Hepatocyte (in vitro differentiated cells): Measurements from ENCODE around the gene CYSRT1. TPM values are rescaled to one million over a fixed set of nuclear protein-coding genes. Genes with fewer than 3 reads are reported as not detected.
"Not testable (repeated sequence)": the region's sequence is repeated elsewhere in the genome, so short reads cannot be mapped to it uniquely, and the experiment has no call there.

Experiments used
- DNase-seq: peaks from one replicate; pipeline ENCODE4 v3.0.0-alpha.2; 2016; ENCODE audit warnings: low spot score
- H2AFZ ChIP-seq: fragments of 200-600 bp; sonication (generic); 2 replicates; pipeline ENCODE4 v1.6.0; 2016; ENCODE audit warnings: antibody characterized with exemption, mild to moderate bottlenecking
- H3K27ac ChIP-seq: fragments of 200-600 bp; sonication (generic); 2 replicates; pipeline ENCODE4 v1.5.1; 2016; ENCODE audit warnings: mild to moderate bottlenecking
- H3K27me3 ChIP-seq: fragments of 200-600 bp; sonication (generic); 2 replicates; pipeline ENCODE4 v1.6.1; 2016
- H3K36me3 ChIP-seq: fragments of 200-600 bp; sonication (generic); replicated peaks from 2 replicates; pipeline ENCODE4 v1.5.1; 2016; ENCODE audit warnings: low read depth; ENCODE audit not compliant: insufficient read depth
- H3K4me1 ChIP-seq: fragments of 200-600 bp; sonication (generic); 2 replicates; pipeline ENCODE4 v1.5.1; 2016; ENCODE audit warnings: mild to moderate bottlenecking, moderate library complexity; ENCODE audit not compliant: insufficient read depth
- H3K4me2 ChIP-seq: fragments of 200-600 bp; sonication (generic); 2 replicates; pipeline ENCODE4 v1.6.0; 2016
- H3K4me3 ChIP-seq: fragments of 200-600 bp; sonication (generic); 2 replicates; pipeline ENCODE4 v1.5.1; 2016; ENCODE audit warnings: mild to moderate bottlenecking
- H3K79me2 ChIP-seq: fragments of 200-600 bp; sonication (generic); 2 replicates; pipeline ENCODE4 v1.6.0; 2017; ENCODE audit warnings: mild to moderate bottlenecking
- H3K9me2 ChIP-seq: fragments of 200-600 bp; sonication (generic); replicated peaks from 2 replicates; pipeline ENCODE4 v1.6.0; 2017; ENCODE audit warnings: mild to moderate bottlenecking; ENCODE audit not compliant: insufficient read depth
- H3K9me3 ChIP-seq: fragments of 200-600 bp; sonication (generic); 2 replicates; pipeline ENCODE4 v1.5.1; 2016; ENCODE audit warnings: low read depth, mild to moderate bottlenecking
- H4K20me1 ChIP-seq: fragments of 200-600 bp; sonication (generic); 2 replicates; pipeline ENCODE4 v1.6.0; 2016; ENCODE audit warnings: mild to moderate bottlenecking; ENCODE audit not compliant: insufficient read depth, poor library complexity, severe bottlenecking
- EZH2 ChIP-seq: fragments of 200-600 bp; sonication (generic); IDR thresholded peaks from 2 replicates; pipeline ENCODE4 v1.6.1; 2016; ENCODE audit warnings: antibody characterized with exemption, mild to moderate bottlenecking, borderline replicate concordance
- EZH2phosphoT487 ChIP-seq: fragments of 200-600 bp; sonication (generic); IDR thresholded peaks from one replicate; pipeline ENCODE4 v1.6.1; 2018; ENCODE audit warnings: antibody characterized with exemption, mild to moderate bottlenecking, low read depth, moderate library complexity; ENCODE audit not compliant: unreplicated experiment, severe bottlenecking
- WGBS: methylation state at CpG from one replicate; pipeline ENCODE4 v1.1.6; 2016; ENCODE audit warnings: low lambda C conversion rate; ENCODE audit errors: missing lambda C conversion rate; 5-methylcytosine and 5-hydroxymethylcytosine counted together
- polyA plus RNA-seq: library from polyadenylated mRNA; unstranded; fragments of >200 nt; fragmentation: Nextera tagmentation; extraction: Ambion mirVana; gene quantifications from 2 replicates; pipeline ENCODE4 v1.2.1, GENCODE V29; 2016
- total RNA-seq: library from RNA; depleted of rRNA; stranded (reverse); fragments of >200 nt; gene quantifications from 2 replicates; pipeline ENCODE4 v1.2.3, GENCODE V29; 2014
- TF ChIP-seq, protein P1 (sequence below): fragments of 200-600 bp; sonication (generic); IDR thresholded peaks from 2 replicates; pipeline ENCODE4 v1.5.1; 2016; ENCODE audit warnings: antibody characterized with exemption, mild to moderate bottlenecking; ENCODE audit not compliant: poor library complexity

CYSRT1 gene
- total and polyA plus RNA-seq, 2 experiments from 2014 or later, result 1.4 to 2.1 TPM

DNA sequence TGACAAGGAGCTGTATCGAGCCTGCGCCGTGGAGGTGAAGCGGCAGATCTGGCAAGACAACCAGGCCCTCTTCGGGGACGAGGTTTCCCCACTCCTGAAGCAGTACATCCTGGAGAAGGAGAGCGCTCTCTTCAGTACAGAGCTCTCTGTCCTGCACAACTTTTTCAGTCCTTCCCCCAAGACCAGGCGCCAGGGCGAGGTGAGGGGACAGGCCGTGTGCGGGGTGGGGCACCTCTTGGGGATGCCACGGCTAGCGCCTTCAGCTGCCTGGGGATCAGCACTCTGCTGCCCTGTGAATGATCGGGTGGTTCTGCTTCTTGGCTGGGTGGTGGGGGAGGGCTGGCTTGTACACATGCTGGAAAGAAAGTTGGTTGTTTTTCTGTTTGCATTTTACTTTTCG lies 31.9 kb downstream of the CYSRT1 start:
- Histone ChIP-seq H3K27me3 (no peaks in the 10 kb centered on the region), H3K79me2 (peaks cover 20% of the 10 kb centered on the region), H3K9me3 (no peaks in the 10 kb centered on the region), H3K4me1 (peaks cover 15% of the 10 kb centered on the region), H3K4me2 (peak overlapping the region; percentile 98), H3K27ac (no peak overlapping the region), H2AFZ (no peak overlapping the region), H3K36me3 (no peaks in the 10 kb centered on the region), H3K4me3 (no peak overlapping the region), H3K9me2 (no peaks in the 10 kb centered on the region), H4K20me1 (peaks cover 7% of the 10 kb centered on the region)
- TF ChIP-seq EZH2 (no peak), EZH2phosphoT487 (no peak)
- TF ChIP-seq, protein P1, sequence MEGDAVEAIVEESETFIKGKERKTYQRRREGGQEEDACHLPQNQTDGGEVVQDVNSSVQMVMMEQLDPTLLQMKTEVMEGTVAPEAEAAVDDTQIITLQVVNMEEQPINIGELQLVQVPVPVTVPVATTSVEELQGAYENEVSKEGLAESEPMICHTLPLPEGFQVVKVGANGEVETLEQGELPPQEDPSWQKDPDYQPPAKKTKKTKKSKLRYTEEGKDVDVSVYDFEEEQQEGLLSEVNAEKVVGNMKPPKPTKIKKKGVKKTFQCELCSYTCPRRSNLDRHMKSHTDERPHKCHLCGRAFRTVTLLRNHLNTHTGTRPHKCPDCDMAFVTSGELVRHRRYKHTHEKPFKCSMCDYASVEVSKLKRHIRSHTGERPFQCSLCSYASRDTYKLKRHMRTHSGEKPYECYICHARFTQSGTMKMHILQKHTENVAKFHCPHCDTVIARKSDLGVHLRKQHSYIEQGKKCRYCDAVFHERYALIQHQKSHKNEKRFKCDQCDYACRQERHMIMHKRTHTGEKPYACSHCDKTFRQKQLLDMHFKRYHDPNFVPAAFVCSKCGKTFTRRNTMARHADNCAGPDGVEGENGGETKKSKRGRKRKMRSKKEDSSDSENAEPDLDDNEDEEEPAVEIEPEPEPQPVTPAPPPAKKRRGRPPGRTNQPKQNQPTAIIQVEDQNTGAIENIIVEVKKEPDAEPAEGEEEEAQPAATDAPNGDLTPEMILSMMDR, result no peak
- 95% methylated on average over 15 of the region's 15 CpGs for WGBS
- DNase-seq, result no peak

DNA sequence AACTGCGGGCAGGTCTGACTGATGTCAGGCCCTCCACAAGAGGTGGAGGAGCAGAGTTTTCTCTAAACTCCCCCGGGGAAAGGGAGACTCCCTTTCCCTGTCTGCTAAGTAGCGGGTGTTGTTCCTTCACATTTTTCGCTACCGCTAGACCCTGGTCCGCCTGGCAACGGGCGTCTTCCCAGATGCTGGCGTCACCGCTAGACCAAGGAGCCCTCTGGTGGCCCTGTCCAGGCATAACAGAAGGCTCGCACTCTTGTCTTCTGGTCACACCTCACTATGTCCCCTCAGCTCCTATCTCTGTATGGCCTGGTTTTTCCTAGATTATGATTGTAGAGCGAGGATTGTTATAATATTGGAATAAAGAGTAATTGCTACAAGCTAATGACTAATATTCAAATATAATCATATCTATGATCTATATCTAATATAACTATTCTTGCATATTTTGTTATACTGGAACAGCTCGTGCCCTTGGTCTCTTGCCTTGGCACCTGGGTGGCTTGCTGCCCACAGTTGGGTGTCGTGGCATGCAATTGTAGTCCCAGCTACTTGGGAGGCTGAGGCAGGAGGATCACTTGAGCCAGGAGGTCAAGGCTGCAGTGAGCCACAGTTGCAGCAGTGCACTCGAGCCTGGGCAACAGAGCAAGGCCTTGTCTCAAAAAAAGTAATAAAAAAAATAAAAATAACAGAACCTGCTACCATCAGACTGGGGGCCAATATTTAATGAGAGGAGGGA lies 37.4 kb downstream of the CYSRT1 start:
- H3K36me3 ChIP-seq, H3K4me1 ChIP-seq, H3K27ac ChIP-seq, H2AFZ ChIP-seq, H3K4me2 ChIP-seq, H3K27me3 ChIP-seq, H3K9me3 ChIP-seq, H3K4me3 ChIP-seq, H3K9me2 ChIP-seq, DNase-seq, H4K20me1 ChIP-seq, H3K79me2 ChIP-seq: not testable (repeated sequence)
- TF ChIP-seq, protein P1, result peak; percentile 43
- WGBS, result 48% methylated on average over 15 of the region's 15 CpGs

DNA sequence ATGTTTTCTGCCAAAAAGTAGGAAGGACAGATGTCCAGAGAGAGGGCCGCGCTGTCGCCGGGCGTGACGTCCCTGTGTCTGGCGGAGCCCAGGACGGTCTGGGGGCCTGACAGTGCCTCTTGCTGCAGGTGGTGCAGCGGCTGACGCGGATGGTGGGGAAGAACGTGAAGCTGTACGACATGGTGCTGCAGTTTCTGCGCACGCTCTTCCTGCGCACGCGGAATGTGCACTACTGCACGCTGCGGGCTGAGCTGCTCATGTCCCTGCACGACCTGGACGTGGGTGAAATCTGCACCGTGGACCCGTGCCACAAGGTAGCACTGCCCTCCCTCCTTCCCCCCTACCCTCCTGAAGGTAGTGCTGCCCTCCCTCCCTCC lies 37.9 kb downstream of the CYSRT1 start:
- Histone ChIP-seq H3K27me3 (no peaks in the 10 kb centered on the region), H4K20me1 (no peaks in the 10 kb centered on the region), H3K9me3 (no peaks in the 10 kb centered on the region), H3K4me2 (no peak overlapping the region), H3K4me3 (no peak overlapping the region), H3K27ac (no peak overlapping the region), H3K9me2 (no peaks in the 10 kb centered on the region), H3K79me2 (no peaks in the 10 kb centered on the region), H3K4me1 (no peaks in the 10 kb centered on the region), H2AFZ (no peak overlapping the region), H3K36me3 (no peaks in the 10 kb centered on the region)
- TF ChIP-seq EZH2, result no peak
- TF ChIP-seq EZH2phosphoT487, result no peak
- TF ChIP-seq, protein P1, result no peak
- DNase-seq, result no peak
- 93% methylated on average over 20 of the region's 24 CpGs for WGBS

DNA sequence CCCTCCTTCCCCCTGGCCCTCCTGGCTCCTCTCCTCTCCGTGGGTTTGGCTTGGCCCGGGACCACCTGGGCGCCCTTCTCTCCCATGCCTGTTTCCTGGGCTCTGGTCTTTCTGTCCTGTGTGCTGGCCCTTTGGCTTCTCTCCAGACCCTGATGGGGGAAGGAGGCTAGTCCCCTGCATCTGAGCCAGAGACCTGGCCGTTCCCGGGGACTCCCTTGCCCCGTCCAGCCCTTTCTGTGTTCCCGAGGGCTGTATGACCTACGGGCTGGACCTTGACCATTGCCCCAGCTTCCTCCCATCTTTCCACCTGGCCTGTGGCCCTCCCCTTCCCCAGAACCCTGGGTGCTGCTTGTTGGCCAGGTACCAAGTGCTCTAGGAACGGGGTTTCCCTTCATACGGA lies 38.5 kb downstream of the CYSRT1 start:
- Histone ChIP-seq H3K4me1 (no peaks in the 10 kb centered on the region), H3K4me3 (no peak overlapping the region), H3K27me3 (no peaks in the 10 kb centered on the region), H3K4me2 (no peak overlapping the region), H2AFZ (no peak overlapping the region), H3K79me2 (no peaks in the 10 kb centered on the region), H3K27ac (no peak overlapping the region), H4K20me1 (no peaks in the 10 kb centered on the region), H3K9me3 (no peaks in the 10 kb centered on the region), H3K9me2 (no peaks in the 10 kb centered on the region), H3K36me3 (no peaks in the 10 kb centered on the region)
- 93% methylated on average over 8 of the region's 10 CpGs for WGBS
- no peak for DNase-seq
- TF ChIP-seq, protein P1, result no peak
- TF ChIP-seq EZH2 (no peak), EZH2phosphoT487 (no peak)
